HG03025 (cell line): ENCODE data around the gene HIRA.
"Not testable (repeated sequence)": the region's sequence is repeated elsewhere in the genome, so short reads cannot be mapped to it uniquely, and the experiment has no call there.

ENCODE experiments used
- ATAC-seq: cut with Tn5 transposase; IDR thresholded peaks from one replicate; pipeline ENCODE4 v1.9.1; 2021; ENCODE audit warnings: mild to moderate bottlenecking, moderate library complexity; ENCODE audit not compliant: unreplicated experiment, low FRiP score

HIRA gene

GRCh38 chr22:19337137-19337536 lies 94.4 kb downstream of the HIRA start:
- no peak for ATAC-seq

GRCh38 chr22:19336133-19337075 lies 95.1 kb downstream of the HIRA start:
- no peak for ATAC-seq

GRCh38 chr22:19331975-19332374 lies 99.6 kb downstream of the HIRA start:
- ATAC-seq = no peak

- ATAC-seq = no peak
Observed at GRCh38 chr22:19331474-19331873, 100.1 kb downstream of the HIRA start.

GRCh38 chr22:19330865-19331418 lies 100.6 kb downstream of the HIRA start:
- no peak for ATAC-seq

- ATAC-seq = not testable (repeated sequence)
Observed at GRCh38 chr22:19330205-19330604, 101.3 kb downstream of the HIRA start.

DNA sequence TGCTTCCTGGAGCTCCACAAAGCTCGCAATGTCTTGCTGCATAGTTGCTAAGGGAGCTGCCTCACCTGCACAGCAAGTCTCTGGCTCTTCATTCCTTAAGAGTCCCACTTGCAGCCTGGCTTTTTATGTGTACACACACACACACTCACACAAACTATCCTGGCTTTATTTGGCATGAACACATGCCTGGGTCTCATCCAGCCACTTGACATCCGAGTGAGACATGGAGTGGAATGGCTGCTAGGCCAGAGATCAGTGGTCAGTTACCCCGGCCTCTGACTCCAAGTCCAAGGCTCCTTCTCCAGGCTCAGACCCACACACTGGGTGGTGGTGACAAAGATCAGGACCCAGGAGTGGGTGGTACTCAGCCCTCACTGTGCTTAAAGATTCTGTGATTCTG lies 102.1 kb downstream of the HIRA start:
- ATAC-seq = no peak

GRCh38 chr22:19325296-19325948 lies 106.1 kb downstream of the HIRA start:
- ATAC-seq = no peak

GRCh38 chr22:19323420-19323819 lies 108.1 kb downstream of the HIRA start:
- not testable (repeated sequence) for ATAC-seq

DNA sequence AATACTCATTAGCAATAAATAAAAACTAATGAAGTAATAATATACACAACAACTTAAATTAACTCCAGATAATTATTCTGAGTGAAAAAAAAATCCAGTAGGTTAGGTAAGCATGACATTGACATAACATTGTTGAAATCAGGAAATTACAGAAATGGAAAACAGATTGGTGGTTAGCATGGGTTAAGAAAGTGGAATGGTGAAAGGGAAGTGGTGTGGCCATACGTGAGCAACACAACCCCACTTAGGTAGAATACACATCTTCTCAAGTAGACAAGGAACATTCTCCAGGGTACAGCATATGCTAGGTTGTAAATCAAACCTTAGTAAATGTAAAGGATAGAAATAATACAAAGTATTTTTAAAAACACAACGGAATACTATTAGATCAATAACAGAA lies 109.8 kb downstream of the HIRA start:
- ATAC-seq = no peak

- not testable (repeated sequence) for ATAC-seq
Observed at GRCh38 chr22:19320136-19320535, 111.4 kb downstream of the HIRA start.

DNA sequence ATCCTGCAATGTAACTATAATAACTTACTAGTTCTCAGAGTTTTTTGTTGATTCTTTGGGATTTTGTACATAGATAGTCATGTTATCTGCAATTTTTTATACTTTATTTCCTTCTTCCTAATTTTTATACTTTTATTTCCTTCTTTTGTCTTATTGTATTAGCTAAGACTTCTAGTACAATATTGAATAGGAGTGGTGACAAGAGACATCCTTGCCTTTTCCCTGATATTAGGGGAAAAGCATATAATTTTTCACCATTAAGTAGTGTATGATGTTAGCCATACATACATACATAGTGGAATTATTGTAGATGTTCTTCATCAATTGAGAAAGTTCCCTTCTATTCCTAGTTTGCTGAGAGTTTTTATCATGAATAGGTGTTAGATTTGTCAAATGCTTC lies 112.3 kb downstream of the HIRA start:
- ATAC-seq = no peak

DNA sequence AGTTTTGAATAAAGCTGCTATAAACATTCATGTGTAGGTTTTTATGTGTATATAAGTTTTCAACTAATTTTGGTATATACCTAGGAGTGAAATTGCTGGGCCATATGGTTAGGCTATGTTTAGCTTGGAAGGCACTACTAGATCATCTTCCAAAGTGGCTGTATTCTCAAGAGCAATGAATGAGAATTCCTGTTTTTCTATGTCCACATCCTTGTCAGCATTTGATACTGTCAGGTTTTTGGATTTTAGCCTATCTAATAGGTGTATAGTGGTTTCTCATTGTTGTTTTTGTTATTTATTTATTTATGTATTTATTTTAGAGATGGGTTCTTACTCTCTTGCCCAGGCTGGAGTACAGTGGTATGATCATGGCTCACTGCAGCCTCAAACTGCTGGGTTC lies 113.7 kb downstream of the HIRA start:
- ATAC-seq = no peak

DNA sequence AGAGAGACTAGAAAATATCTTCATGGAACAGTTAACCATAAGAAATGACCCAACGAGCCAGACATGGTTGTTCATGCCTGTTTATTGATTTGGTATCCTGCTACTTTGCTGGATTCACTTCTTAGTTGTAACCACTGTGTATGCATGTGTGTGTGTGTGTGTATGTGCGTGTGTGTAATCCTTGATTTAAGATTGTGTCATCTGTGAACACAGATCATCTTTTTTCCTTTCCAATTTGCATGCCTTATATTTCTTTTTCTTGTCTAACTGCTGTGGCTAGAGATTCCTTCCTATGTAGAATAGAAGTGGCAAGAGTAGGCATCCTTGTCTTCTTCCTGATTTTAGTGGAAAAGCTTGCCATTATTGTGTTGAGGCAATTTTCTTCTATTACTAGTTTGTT lies 123.7 kb downstream of the HIRA start:
- ATAC-seq = no peak

GRCh38 chr22:19306535-19306934 lies 125.0 kb downstream of the HIRA start:
- ATAC-seq = not testable (repeated sequence)

- no peak for ATAC-seq
Observed at GRCh38 chr22:19304547-19304946, 127.0 kb downstream of the HIRA start.

DNA sequence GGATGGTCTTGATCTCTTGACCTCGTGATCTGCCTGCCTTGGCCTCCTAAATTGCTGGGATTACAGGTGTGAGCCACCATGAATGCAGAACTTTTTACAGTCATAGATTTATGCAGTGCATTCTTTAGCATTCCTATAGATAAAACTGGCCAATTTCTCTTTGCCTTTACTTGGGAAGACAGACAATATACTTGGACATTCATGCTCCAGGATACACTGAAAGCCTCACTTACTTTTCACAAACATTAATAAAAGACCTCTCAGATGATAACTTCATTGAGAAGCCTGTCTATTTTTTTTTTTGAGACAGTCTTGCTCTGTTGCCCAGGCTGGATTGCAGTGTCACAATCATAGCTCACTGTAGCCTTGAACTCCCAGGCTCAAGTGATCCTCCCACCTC lies 127.7 kb downstream of the HIRA start:
- no peak for ATAC-seq

- ATAC-seq = no peak
Observed at GRCh38 chr22:19295733-19296132, 135.8 kb downstream of the HIRA start.

DNA sequence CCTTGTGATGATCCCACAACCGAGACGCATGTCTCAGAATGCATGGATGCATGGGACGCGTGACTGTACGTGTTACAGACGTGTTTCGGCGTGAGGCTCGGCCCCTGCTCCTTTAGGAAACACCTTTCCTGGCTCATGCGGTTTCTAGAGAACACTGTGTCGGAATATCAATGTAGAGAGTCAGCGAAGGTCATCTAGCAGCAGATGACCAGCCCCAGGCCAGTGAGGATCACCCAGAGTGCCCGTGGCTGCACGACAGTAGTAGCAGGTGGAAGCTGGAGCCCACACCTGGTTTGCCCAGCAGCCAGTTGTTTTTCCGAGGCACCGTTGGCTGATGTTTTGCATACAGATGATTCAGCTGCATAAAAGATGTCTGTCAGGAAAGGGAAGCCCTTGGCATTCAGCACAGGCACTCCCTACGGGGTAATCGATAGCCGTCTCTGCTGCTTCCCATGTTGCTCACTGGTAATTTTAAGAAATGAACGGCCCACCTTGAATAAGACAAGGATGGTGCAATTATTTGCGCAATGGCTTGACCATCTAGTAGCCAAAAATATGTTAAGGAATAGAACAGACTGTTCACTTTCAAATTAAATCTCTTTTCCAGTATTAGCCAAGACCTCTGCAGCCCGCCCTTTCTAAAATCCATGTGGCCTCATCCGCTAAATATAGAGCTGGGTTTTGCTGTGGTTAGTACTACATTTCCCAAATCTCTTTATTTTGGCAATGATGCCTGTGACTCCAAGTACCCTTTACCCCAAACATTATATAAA lies 138.9 kb downstream of the HIRA start:
- no peak for ATAC-seq

GRCh38 chr22:19291580-19292457 lies 139.7 kb downstream of the HIRA start, which contains the start of gene CLTCL1:
TSS of gene CLTCL1 (minus strand) at chr22:19291719. CDS start at chr22:19291641, 78 bp downstream.
- peak; percentile 53 for ATAC-seq
